Measurements from ENCODE around the gene OXTR.

Gene OXTR

DNA sequence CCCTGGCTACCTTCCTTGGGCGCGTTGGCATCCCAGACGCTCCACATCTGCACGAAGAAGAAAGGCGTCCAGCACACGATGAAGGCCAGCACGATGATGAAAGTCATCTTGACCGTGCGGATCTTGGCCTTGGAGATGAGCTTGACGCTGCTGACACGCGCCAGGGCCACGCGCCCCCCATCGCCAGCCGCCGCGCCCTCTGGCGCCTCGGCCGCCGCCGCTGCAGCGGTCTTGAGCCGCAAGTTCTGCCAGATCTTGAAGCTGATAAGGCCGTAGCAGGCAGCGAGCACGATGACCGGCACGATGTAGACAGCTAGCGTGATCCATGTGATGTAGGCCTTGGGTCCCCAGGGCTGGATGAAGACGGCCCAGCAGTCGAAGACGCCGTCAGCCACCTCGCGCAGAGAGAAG is 2.2 kb downstream of the OXTR start:
- no peak for DNase-seq

DNA sequence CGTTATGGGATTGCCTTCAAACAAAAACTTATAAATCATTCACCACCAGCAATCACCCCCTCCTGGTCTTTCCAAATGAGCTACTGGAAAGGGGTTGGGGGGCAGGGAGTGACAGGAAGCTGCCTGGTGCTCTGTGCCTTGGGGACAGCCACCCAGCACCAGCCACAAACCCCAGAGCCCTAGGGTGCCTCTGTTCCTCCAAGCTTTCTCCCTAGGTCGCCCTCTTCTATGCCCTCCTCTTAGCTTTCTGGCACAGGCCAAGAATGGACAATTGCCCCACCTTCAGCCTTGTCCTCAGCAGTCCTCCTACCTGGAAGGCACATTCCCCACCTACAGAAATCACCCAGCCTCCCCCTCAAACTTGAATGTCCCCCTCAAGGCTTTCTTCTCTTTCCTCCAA is 3.3 kb downstream of the OXTR start:
- no peak for DNase-seq

DNA sequence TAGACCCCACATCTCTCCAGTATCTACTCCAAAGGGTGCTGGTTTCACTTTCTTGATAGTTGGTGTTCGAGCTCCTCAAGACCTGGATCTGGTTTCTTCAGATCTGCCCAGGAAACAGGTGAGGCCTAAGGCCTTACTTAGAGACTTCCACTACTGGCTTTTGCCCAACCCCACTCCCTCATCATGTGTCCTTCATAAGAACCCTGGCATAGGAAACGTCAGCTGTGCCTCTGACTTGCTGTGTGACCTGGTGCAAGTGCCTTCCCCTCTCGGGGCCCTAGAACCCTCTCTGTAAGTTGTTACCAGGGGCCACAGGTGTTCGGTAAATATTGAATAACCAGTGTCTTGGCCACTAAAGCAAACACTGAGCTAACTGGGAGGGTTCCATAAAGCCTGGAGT is 3.9 kb downstream of the OXTR start:
- DNase-seq, result no peak

DNA sequence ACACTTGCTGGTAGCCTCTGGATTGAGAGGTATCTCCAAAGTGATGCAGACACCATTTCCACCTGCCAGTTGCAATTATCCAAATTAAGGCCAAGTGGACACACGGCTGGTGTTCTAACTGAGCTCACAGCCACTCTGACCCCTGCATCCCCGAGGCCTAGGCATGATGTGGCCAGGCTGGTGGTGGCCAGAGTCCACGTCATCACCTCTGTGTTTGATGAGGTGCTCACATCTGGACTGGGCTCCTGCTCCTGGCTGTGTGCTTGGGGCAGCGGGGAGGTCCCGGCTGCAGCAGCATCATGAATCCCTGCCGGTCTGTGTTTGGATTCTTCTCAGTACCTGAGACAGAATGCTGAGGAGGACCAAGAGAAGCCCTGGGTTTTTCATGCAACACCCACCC is 4.9 kb downstream of the OXTR start:
- no peak for DNase-seq

DNA sequence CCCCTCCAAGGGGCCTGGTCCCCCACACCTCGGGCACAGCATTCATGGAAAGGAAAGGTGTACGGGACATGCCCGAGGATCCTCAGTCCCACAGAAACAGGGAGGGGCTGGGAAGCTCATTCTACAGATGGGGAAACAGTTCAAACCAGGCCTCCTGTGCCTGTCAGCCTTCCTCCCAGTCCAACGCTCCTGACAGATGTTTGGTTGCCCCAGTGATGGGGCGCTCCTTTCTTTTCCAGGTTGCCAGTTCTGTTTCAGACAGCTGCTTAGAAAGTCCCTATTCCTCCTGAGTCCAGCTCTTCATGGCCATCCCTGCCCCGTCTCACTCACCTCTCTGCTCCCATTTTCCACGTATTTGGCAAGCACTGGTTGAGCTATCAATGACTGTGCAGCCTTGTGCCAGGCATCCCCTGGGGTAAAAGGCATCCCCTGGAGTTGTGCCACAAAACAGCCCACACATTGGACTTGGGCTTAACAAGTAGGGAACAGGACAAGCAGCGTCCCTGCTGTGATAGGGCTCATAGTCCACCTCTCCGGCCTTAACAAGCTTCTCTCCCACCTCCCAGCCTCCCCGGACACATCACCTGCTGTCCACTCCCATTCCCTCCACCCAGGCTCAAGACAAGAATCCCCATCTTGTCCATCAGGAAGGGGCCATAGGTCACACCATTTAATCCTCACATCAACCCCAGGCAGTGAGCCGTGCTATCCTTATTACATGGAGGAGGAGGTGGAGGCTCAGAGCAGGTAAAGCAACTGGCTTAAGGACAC is 6.6 kb downstream of the OXTR start:
- DNase-seq, result no peak

DNA sequence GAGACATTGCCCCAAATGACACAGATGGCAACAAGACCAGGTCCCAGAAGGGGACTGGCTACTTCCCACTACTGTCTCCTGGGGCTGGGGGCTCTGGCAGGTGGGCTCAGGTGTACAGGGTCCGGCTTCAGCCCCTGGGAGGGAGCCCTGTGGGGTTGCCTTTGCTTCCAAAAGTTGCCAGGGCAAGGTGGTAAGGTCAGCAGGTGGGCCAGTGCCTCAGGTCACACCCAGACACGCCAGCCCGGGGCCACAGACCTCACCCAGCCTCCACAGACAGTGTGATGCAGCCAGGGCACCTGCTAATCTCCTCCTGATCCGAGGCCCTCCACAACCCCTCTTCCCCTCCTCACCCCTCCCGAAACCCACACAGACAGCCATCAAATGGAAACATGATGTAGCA is 7.5 kb downstream of the OXTR start:
- no peak for DNase-seq

DNA sequence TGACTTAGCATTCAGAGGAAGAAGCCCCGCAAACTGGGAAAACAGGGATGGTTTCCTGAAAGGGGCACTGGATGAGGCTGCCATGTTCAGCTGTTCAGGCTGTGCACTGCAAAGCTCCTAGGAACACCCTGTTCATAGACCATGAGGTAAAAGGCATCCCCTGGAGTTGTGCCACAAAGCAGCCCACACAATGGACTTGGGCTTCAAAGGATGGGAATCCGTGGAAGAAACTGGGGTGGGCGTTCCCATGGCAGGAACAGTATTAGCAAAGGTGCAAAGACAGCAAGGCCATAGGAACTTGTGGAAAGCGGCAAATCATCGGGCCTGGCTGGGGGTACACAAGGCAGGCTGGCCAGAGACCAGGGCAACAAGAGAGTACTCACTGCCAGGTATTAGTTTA is 8.9 kb downstream of the OXTR start:
- no peak for DNase-seq

DNA sequence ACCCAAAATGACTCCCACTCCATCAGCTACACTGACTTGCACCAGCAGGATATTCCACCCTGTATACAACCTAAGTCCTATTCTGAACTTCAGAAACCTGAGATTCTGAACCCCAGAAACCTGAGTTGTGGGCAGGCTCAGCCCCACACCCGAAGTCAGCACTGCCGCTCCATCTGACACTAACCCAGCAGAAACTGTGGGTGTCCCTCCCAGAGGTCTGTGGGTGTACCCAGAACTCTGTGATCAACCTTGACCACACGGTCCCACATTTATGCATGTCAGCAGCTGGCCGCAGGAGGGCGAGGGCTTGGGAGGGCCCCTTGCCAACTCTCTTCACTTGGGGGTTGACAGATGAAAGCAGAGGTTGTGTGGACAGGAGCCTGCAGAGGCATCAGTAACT is 9.3 kb downstream of the OXTR start:
- no peak for DNase-seq

DNA sequence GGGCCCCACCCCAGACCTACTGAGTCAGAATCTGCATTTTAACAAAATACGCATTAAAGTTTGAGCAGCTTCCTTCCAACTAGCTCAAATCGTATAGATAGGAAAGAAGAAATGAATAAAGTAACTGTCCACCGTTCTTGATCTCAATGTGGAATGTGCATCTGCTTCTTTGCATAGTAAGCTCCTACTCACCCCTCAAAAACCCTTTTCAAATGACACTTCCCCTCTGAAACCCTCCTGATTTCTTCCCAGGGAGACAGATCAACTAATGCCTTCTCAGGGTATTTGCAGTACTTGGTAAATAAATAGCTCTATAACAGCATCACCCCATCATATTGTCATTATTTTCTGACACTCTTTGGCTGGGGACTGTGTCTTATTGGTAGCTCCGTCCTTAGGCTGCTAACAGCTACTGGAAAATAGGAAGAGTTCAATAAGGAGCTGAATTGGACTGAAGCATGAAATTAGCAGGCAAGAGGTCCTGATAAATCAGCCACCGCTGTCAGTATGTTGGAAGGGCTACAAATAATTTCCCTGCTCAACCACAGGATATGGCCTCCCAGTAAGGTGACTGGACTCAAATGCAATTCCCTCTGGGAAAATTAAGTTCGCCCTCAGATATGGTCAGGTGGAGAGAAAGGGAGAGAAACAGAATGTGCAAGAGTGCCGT is 10.2 kb downstream of the OXTR start:
- DNase-seq, result no peak

DNA sequence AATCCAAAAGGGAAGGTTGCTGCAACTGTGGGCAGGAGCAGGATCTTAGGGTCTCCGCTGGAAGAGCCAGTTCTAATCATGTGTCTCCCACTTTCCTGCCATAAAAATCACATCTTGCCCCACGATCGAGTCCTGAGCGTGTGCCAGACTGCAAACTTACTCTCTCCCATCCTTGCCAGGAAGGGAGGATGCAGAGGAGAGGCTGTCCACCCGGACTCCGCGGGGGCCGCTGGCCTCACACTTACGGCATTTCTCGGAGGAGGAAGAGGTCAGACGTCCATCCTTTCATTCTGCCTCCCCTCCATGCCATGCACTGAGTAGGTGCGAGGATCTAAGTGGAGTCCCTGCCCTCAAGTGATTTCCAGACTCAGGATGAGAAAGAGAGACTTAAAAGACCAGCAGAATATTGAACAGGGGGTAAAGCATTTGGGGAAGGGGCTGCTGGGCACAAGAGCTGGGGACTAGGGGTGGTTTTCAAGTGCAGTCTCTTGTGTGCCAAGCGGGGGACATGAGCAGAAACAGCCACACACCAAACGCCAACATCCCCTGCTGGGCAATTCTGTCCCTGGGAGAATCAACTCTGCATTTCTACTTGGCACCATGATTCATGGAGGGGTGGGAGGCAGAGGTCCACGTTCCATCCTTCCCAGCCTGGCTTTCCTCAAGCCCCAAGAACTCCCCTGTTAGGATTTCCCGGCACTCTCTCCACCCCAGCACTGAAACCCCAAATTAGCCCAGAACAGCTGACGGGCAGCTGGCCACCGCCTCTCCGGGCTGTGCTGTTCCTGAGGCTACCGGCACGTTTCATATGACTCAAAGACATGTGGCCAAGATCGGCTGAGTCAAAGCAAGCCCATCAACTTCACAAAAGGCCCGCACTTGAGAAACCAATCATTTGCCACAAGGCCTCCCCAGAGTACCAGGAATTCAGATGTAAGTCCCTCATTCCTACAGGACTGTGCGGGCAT is 11.6 kb downstream of the OXTR start:
- DNase-seq, result no peak

DNA sequence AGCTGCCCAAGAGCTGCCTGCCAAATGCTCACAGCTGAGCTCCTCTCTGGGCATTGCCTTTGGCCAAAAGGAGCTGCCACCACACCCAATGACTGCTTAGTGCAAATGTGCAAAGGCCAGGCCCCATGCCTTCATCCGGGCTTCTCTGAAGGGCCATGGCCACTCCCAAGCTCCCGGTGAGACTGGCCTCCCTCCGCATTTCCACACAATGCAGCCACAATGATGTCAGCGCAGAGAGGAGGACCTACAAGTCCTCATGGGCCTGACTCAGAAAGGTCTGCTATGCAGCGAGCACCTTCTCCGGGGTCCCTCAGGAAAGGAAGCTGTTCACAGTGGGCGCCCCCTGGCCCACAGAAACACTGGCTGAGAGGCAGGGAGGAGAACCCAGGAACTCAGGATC is 12.7 kb downstream of the OXTR start:
- no peak for DNase-seq

DNA sequence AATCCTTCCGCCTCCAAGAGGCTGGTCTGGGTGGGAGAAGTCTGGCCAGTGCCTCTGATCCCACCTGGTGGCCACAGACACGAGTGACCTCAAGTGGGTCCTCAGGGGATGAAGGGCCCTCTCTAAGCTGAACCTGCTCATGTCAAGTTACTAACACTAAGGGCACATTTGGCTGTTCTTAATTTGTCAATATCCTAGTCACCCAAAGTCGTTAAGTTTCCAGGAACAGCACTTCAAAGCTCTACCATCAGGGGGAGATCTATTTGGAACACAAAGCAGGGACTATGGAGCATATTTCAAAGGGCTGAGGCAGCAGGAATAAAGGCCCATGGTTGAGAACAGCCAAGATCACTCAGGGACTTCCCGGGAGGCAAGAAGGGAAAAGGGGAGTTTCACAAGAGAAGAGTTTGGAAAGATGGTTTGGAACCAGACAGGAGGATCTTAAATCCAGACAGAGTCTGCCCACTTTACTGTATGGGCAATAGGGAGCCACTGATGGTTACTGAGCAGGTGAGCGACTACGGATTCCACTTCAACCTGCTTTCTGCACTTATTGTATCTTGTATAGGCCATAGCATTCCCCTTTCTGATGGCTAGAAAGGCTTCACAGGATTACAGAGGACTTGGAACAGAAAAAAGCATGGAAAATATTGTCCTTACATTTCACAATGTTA is 13.7 kb downstream of the OXTR start:
- no peak for DNase-seq

DNA sequence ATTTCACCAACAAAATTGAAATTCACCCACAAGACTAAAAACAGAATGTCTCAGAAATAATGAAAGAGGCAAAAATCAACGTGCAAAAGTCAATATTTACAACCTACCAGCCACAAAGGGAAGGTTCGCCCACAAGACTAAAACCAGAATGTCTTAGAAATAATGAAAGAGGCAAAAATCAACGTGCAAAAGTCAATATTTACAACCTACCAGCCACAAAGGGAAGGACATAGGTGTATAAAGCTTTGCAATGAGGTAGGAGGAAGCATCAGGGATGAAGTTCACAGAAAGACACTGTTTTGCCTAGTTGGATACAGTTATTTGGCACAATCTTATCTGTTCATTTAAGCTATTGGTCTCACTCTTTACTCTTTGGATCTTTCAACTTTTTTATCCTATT is 14.3 kb downstream of the OXTR start:
- DNase-seq, result no peak

DNA sequence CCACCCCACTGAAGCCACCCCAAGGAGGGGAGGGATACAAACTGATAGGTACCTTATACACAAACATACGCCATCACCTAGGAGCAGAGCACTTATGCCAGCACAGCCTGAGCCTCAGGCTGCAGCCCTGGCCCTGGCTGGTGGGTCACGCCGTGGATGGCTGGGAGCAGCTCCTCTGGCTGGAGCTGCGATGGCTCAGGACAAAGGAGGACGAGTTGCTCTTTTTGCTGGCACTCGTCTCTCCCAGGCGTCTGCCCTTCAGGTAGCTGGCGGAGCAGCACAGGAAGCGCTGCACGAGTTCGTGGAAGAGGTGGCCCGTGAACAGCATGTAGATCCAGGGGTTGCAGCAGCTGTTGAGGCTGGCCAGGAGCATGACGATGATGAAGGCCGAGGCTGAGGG is 16.6 kb downstream of the OXTR start:
- no peak for DNase-seq

DNA sequence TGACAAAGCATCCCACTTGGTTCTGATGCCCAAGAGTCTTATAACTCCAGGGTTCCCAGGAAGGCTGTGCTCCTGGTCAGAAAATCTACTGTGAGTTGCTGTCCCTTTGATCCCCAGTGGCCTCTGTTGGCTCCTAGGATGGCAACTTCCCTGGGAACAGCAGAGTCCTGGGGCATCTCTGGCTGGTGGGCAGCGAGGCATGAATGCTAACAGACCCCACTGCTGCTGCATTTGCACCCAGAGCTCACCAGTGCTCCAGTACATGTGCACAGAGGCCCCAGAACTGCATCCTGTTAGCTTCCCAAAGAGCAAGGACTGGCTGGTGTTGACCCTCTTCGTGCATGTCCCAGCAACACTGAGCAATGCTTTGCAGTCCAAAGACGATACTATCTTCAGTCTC is 20.1 kb downstream of the OXTR start:
- DNase-seq, result no peak

DNA sequence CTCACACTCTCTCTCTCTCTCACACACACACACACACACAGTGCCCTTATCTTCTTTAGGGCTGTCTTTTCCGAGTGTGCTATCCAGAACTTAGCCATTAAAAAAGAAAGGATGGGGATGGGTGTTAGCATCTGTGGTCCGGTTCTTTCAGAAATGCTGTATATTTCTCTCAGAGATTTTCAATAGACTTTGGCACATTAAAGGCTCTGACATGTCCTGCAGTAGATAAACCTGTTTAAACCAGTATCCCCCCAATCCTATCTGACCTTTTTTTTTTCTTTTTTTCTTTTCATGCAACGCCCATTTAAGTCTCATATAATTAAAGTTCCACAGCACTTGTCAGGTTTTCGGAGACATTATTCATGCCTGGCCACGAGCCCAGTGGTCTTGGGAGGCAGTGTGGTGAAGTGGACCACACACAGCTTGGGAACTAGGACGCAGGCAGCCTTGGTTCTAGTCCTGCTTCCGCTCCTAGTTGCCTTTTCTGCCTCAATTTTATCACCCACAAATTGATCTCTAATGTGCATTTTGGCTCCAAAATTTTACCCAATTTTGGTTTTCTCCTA is 22.6 kb downstream of the OXTR start:
- no peak for DNase-seq

DNA sequence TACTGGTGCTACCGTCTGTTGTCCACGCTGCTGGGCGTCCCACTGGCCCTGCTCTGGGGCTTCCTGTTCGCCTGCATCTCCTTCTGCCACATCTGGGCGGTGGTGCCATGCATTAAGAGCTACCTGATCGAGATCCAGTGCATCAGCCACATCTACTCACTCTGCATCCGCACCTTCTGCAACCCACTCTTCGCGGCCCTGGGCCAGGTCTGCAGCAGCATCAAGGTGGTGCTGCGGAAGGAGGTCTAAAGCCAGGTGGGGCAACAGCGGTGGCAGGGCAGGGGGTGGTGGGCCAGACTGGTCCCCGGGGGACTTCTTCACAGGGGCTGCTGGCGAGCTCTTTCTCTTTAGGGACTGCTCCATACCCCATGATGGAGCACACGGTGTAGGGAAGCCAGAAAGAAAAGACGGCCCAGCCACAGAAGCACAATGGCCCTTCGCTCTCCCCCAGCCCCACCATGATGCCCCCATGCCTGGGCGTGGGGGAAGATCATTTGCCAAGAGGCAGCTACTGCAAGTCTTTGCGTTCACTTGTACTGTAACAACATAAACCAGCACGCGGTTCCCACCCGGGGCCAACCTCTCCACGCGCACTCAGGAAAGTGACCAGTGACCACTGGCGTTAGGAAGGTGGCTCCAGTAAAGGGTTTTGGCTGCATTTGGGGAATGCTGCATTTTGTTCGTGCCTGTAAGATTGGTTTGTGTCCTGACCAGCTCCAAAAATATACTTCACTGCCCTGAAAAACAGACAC is 23.6 kb downstream of the OXTR start:
- DNase-seq, result no peak

DNA sequence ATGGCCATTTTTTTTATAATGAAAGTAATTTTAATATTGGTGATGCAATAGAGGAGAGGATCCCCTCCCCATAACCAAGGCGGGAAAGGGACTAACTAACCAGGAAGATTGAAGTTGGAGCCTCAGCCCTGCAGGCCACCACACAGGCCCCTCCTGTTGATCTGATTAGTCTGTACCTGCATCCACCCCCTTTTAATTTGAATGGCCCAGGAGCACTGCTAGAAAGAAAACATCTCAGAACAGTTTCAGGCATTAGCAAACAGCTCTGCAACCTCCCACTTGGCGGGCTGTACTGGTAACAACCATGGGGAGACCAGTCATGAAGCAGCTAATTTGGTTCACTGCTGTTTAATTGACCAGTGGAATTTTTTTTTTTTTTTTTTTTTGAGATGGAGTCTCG is 25.5 kb downstream of the OXTR start:
- no peak for DNase-seq

DNA sequence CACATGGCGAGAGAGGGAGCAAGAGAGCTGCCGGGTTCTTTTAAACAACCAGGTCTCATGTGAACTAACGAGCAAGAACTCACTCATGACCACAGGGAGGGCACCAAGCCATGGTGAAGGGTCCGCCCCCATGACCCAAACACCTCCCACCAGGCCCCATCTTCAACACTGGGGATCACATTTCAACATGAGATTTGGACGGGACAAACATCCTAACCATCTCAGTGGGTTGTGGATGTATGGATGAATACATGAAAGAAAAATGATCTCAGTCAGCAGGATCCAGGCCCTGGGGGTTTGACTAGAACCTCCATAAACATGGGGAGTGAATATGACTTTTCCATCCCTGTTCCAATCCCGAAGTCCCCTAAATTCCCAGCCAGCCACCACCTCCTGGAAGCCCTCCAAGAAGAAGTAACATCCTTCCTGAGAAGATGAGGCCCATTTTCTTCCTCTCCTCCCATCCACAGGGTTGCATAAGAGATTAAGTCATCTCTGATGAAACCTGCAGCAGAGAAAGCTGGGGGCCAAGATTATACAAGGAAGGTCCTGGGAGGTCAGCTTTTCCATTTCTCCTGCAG is 26.3 kb downstream of the OXTR start:
- DNase-seq, result no peak

DNA sequence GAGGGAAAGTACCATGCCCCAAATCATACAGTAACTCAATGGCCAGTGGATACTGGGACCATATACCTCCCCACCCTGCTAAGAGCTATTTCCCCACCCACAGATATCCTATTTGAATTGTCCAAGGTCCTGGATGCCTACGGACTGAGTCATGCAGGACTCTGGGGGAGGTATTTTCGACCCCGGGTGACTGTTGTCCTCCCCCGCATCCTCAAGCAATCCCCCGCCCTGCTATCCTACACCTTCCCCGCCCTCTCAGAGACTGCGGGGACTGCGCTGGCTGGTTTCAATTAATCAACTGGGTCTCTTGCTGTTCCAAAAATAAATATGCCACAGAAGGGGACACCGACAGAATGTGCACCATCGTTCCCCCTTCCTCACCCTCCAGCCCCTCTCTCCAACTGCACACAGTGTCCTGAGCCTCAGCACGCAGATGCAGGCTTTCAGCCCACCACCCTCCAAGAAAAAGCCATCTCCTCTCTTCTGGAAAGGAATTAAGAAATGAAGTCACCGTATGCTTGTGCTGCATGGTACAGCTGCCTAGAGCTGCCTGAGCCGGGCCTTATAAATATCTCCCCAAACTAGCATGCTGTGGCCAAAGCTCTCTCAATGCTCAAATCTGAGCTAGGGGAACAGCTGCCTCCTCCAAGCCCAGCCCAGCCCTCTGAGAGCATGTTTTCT is 27.7 kb downstream of the OXTR start:
- no peak for DNase-seq

All from stimulated activated CD8-positive, alpha-beta memory T cell treated with anti-CD3 and anti-CD28 coated beads, Interleukin-4, amount 100 ng/mL, for 48 hours (primary cell).